Breast epithelium (tissue), 3 donors: ENCODE measurements around the gene OAT.

Source experiments
- POLR2A ChIP-seq: fragments of 450-650 bp; IDR thresholded peaks from one replicate; pipeline ENCODE4 v1.6.1; 2016; ENCODE audit warnings: antibody characterized with exemption, mild to moderate bottlenecking, moderate library complexity
- POLR2AphosphoS5 ChIP-seq, 3 donors: sonication (generic); formaldehyde crosslinking; IDR thresholded peaks; one replicate each; pipeline ENCODE4 v1.6.1; 2017; ENCODE audit warnings: antibody characterized with exemption in 3 of 3
- TF ChIP-seq, protein P1 (sequence below), 3 donors: fragments of 450-650 bp; IDR thresholded peaks; one replicate each; pipeline ENCODE4 v1.5.1; 2016 to 2017; ENCODE audit warnings: antibody characterized with exemption in 3 of 3, mild to moderate bottlenecking in 3 of 3, moderate library complexity in 3 of 3

DNA sequence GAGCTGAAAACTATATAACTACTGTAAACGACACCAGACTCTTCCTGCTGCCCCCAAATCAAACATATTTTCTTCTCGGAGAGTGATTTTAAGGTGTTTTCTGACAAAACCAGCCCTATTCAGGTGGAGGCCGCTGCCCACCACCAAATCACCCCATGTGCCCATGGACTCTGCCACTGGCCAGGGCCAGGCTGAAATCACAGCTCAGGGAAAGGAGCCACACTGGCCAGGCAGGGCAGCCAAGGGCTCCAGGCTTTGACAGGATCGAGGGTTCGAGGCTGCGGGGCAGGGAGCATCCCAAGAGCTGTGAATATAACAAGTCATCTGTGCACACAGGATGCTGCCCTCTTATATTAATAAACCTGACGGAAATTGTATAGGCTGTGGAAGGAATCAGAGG lies 48.3 kb downstream of the OAT start:
- TF ChIP-seq, protein P1, sequence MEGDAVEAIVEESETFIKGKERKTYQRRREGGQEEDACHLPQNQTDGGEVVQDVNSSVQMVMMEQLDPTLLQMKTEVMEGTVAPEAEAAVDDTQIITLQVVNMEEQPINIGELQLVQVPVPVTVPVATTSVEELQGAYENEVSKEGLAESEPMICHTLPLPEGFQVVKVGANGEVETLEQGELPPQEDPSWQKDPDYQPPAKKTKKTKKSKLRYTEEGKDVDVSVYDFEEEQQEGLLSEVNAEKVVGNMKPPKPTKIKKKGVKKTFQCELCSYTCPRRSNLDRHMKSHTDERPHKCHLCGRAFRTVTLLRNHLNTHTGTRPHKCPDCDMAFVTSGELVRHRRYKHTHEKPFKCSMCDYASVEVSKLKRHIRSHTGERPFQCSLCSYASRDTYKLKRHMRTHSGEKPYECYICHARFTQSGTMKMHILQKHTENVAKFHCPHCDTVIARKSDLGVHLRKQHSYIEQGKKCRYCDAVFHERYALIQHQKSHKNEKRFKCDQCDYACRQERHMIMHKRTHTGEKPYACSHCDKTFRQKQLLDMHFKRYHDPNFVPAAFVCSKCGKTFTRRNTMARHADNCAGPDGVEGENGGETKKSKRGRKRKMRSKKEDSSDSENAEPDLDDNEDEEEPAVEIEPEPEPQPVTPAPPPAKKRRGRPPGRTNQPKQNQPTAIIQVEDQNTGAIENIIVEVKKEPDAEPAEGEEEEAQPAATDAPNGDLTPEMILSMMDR (IDR thresholded peaks at IDR 0.05) = no peak
- TF ChIP-seq POLR2A (no peak), POLR2AphosphoS5 (IDR thresholded peaks at IDR 0.05) (no peak)
